Measurements from ENCODE around the gene LRRC74B.

Gene LRRC74B

DNA sequence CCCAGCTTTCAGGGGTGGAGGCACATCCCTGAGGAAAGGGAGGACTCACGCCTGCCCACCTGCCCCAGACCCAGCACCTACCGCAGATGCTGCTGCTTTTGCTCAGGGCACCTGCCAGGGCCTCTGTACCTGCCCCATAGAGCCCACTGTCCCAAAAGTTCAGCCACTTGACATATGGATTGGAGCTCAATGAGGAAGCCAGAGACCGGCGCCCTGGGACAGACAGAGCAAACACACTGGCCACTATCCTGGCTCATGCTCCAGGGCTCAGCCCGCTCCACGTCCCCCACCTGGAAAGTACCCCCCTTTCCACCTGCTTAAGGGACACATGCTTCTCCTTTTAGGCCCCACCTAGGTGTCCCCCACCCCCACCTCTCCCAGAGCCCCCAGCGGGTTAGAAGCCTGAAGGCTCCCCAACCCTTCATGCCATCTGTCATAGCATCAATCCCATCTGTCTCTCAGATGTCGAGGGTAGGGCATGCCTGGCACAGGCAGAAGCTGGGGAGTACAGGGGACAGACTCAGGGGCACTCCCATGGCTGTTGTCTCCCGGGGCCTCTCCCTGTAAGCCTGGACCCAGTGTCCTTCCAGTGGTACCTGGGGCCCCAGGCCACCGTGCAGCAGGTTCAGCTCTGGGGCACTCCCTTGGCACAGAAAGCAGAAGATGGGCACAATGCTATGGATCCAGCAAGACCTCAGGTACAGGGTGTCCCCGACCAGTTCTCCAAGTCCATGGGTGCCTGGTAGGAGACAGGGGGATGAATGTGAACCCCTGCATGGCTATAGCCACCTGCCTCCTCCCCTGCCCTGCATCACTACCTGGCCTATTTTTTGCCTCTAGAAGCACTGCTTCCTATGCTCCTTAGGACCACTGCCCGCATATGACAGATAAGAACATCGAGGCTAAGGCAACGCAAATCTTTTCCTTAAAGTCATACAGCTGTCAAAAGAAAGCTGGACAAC is 33.0 kb upstream of the LRRC74B start:
- Histone ChIP-seq H3K4me3 (no peak overlapping the region), H3K9me3 (no peaks in the 10 kb centered on the region), H3K4me1 (peaks cover 11 to 28% (median 19%) of the 10 kb centered on the region in 4 donors), H3K27me3 (no peaks in the 10 kb centered on the region), H3K36me3 (no peaks in the 10 kb centered on the region), H3K27ac (no peak overlapping the region)
- intact Hi-C loops (cut with DNase I; ENCODE audit: low total_unique reads): no loop called here
- TF ChIP-seq CTCF (IDR thresholded peaks at IDR 0.05): no peak
- DNase-seq: no peak

DNA sequence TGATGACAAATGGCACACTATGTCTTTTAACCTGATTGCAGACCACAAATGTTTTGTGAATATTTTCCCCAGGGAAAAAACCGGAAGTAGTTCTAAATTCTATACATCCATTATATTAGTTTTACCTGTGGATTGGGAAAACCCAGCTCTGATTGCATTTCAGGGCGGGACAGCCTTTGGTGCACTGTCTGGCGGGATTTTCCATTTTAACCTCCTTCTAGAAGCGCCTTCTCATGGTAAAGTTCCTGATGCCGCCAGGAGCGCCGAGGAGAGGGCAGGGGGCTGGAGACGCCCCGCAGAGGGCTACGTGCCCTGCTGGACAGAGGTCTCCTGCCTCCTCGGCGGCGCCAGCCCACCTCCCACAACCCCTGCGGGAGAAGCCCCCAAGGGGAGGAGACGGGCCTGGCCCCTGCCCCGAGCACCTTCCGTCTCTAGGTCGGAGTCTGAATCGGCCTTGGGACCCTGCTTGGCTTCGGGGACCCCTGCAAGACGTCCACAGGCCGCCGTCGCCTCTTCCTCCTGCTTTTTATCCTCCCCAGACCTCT is 32.0 kb upstream of the LRRC74B start:
- H3K27me3 ChIP-seq: no peaks in the 10 kb centered on the region
- peak overlapping the region; percentile 63 to 66 for H3K27ac ChIP-seq
- intact Hi-C loops (cut with DNase I; ENCODE audit: low total_unique reads): no loop called here
- peaks cover 11 to 28% (median 19%) of the 10 kb centered on the region in 4 donors for H3K4me1 ChIP-seq
- no peak for TF ChIP-seq CTCF (IDR thresholded peaks at IDR 0.05)
- H3K9me3 ChIP-seq: no peaks in the 10 kb centered on the region
- no peaks in the 10 kb centered on the region for H3K36me3 ChIP-seq
- peak overlapping the region; percentile 38 to 55 for H3K4me3 ChIP-seq
- no peak for DNase-seq

GRCh38 chr22:21014202-21014725 is 31.5 kb upstream of the LRRC74B start:
- Histone ChIP-seq H3K27me3 (no peaks in the 10 kb centered on the region), H3K4me3 (peak overlapping the region; percentile 38 to 55), H3K27ac (peak overlapping the region; percentile 63 to 66), H3K9me3 (no peaks in the 10 kb centered on the region), H3K36me3 (no peaks in the 10 kb centered on the region), H3K4me1 (peaks cover 11 to 28% (median 19%) of the 10 kb centered on the region in 4 donors)
- peak; percentile 78 to 86 for DNase-seq
- intact Hi-C loops (cut with DNase I; ENCODE audit: low total_unique reads): no loop called here
- TF ChIP-seq CTCF (IDR thresholded peaks at IDR 0.05): no peak

DNA sequence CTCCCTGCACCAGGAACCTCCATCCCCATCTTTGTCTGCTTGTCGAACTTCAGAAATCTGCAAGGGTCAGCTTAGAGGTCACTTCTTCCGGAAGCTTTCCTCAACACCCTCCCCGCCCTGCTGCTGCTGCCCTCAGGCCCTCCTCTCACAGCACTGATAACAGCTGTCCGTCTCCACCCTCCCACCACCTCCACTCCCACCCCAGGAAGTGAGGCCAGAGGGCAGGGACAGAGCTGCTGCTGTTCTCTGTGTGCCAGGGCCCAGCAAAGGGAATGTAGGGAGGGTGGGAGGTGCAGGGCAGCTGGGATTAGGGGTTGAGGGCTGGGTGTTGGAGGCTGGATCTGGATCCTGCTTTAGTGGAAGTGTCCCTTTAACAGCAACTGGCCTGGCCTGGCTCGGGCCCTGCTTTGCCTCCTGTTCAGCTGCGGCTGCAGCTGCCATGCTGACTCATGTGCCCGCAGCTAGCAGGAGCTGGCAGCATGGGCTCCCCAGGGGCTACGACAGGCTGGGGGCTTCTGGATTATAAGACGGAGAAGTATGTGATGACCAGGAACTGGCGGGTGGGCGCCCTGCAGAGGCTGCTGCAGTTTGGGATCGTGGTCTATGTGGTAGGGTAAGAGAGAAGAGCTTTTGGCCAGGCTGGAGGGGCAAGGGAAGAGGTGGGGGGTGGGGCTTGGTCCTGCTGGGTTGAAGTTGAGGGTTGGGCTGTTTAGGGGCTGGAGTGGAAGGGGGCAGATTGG is 30.9 kb upstream of the LRRC74B start, which contains the start of gene P2RX6:
P2RX6 (plus strand) TSS at position 440 of the 740 bp plus-strand sequence; CDS start at position 450, 10 bp downstream.
- Histone ChIP-seq H3K4me3 (peak within 1 kb of the TSS; percentile 38 to 55), H3K9me3 (no peaks in the 10 kb centered on the region), H3K36me3 (no peaks in the 10 kb centered on the region), H3K27ac (peak within 1 kb of the TSS; percentile 63 to 66), H3K4me1 (peaks cover 11 to 28% (median 19%) of the 10 kb centered on the region in 4 donors), H3K27me3 (no peaks in the 10 kb centered on the region)
- no peak for TF ChIP-seq CTCF (IDR thresholded peaks at IDR 0.05)
- intact Hi-C loops (cut with DNase I; ENCODE audit: low total_unique reads): no loop called here
- DNase-seq: no peak

- H3K9me3 ChIP-seq: no peaks in the 10 kb centered on the region
- peaks cover 11 to 28% (median 19%) of the 10 kb centered on the region in 4 donors for H3K4me1 ChIP-seq
- H3K36me3 ChIP-seq: no peaks in the 10 kb centered on the region
- intact Hi-C loops (cut with DNase I; ENCODE audit: low total_unique reads): no loop called here
- H3K27me3 ChIP-seq: no peaks in the 10 kb centered on the region
- H3K27ac ChIP-seq: no peak overlapping the region
- TF ChIP-seq CTCF (IDR thresholded peaks at IDR 0.05): no peak
- no peak for DNase-seq
- H3K4me3 ChIP-seq: no peak overlapping the region
These were observed 30.2 kb upstream of the LRRC74B start for GRCh38 chr22:21015466-21016006.
